Endothelial cell (in vitro differentiated cells): ENCODE measurements around the gene GSG1L. TPM values are rescaled to one million over a fixed set of nuclear protein-coding genes. Genes with fewer than 3 reads are reported as not detected.

Experiments used
- DNase-seq: peaks from one replicate; pipeline ENCODE4 v3.0.0; 2021; ENCODE audit warnings: low spot score
- H3K27ac Mint-ChIP-seq: one replicate; pipeline ENCODE4 v1.8.0; 2021; ENCODE audit warnings: mixed read lengths, inconsistent platforms; ENCODE audit not compliant: unreplicated experiment
- H3K27me3 Mint-ChIP-seq: one replicate; pipeline ENCODE4 v1.8.0; 2021; ENCODE audit warnings: mild to moderate bottlenecking, moderate library complexity, mixed read lengths, inconsistent platforms; ENCODE audit not compliant: unreplicated experiment
- H3K36me3 Mint-ChIP-seq: one replicate; pipeline ENCODE4 v1.8.0; 2021; ENCODE audit warnings: mild to moderate bottlenecking, low read depth, mixed read lengths, inconsistent platforms; ENCODE audit not compliant: unreplicated experiment
- H3K4me1 Mint-ChIP-seq: one replicate; pipeline ENCODE4 v1.8.0; 2021; ENCODE audit warnings: mild to moderate bottlenecking, mixed read lengths, inconsistent platforms; ENCODE audit not compliant: unreplicated experiment
- H3K4me3 Mint-ChIP-seq: one replicate; pipeline ENCODE4 v1.8.0; 2021; ENCODE audit warnings: mild to moderate bottlenecking, mixed read lengths, inconsistent platforms; ENCODE audit not compliant: unreplicated experiment
- H3K9me3 Mint-ChIP-seq: one replicate; pipeline ENCODE4 v1.8.0; 2021; ENCODE audit warnings: mixed read lengths, inconsistent platforms; ENCODE audit not compliant: unreplicated experiment
- total RNA-seq: library from RNA; stranded (reverse); fragmentation: NEBNext Ultra II Directional; extraction: Animal tissue kit (Norgen Biotek cat#: 25700); gene quantifications from one replicate; pipeline ENCODE4 v1.2.1, GENCODE V29; 2021; ENCODE audit not compliant: unreplicated experiment
- TF ChIP-seq, protein P1 (sequence below): fragments of 200-600 bp; sonication (generic); IDR thresholded peaks from one replicate; pipeline ENCODE4 v1.5.0; 2021; ENCODE audit warnings: antibody characterized with exemption; ENCODE audit not compliant: unreplicated experiment

GSG1L gene
- total RNA-seq, 1 donor from 2014 or later: 0.38 TPM

- Mint-ChIP-seq H3K27me3 (peaks cover 9% of the 10 kb centered on the region), H3K9me3 (no peaks in the 10 kb centered on the region), H3K36me3 (peaks cover 3% of the 10 kb centered on the region), H3K27ac (no peak overlapping the region), H3K4me1 (peaks cover 6% of the 10 kb centered on the region), H3K4me3 (no peak overlapping the region)
- DNase-seq: no peak
- TF ChIP-seq, protein P1, sequence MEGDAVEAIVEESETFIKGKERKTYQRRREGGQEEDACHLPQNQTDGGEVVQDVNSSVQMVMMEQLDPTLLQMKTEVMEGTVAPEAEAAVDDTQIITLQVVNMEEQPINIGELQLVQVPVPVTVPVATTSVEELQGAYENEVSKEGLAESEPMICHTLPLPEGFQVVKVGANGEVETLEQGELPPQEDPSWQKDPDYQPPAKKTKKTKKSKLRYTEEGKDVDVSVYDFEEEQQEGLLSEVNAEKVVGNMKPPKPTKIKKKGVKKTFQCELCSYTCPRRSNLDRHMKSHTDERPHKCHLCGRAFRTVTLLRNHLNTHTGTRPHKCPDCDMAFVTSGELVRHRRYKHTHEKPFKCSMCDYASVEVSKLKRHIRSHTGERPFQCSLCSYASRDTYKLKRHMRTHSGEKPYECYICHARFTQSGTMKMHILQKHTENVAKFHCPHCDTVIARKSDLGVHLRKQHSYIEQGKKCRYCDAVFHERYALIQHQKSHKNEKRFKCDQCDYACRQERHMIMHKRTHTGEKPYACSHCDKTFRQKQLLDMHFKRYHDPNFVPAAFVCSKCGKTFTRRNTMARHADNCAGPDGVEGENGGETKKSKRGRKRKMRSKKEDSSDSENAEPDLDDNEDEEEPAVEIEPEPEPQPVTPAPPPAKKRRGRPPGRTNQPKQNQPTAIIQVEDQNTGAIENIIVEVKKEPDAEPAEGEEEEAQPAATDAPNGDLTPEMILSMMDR: no peak
These were observed 216.4 kb downstream of the GSG1L start for GRCh38 chr16:27847030-27847550.

DNA sequence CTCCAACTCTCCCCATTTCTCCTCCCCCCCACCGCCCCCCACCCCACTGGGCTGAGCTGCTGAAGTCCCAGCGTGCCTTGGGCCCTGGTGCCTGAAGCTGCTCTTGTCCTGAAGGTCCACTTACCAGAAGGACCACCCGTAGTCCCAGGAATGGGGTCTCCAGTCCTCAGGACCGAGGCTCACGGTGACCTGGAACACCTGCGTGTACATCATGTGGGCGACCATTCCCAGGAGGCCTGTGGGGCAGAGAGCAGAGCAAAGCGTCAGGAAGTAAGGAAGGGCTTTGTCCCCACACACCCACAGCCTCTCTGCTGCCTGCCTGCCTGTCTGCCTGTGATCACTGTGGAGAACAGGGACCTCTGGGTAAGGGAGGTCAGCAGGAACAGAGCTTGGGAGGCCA, 218.7 kb downstream of the GSG1L start:
- Mint-ChIP-seq H3K27me3 (peaks cover 3% of the 10 kb centered on the region), H3K4me1 (peaks cover 6% of the 10 kb centered on the region), H3K4me3 (no peak overlapping the region), H3K9me3 (no peaks in the 10 kb centered on the region), H3K27ac (no peak overlapping the region), H3K36me3 (no peaks in the 10 kb centered on the region)
- TF ChIP-seq, protein P1: no peak
- DNase-seq: no peak

GRCh38 chr16:27843800-27844199, 219.7 kb downstream of the GSG1L start:
- no peak for DNase-seq
- H3K4me3 Mint-ChIP-seq: no peak overlapping the region
- peaks cover 5% of the 10 kb centered on the region for H3K27me3 Mint-ChIP-seq
- TF ChIP-seq, protein P1: no peak
- no peaks in the 10 kb centered on the region for H3K9me3 Mint-ChIP-seq
- no peaks in the 10 kb centered on the region for H3K36me3 Mint-ChIP-seq
- peaks cover 6% of the 10 kb centered on the region for H3K4me1 Mint-ChIP-seq
- no peak overlapping the region for H3K27ac Mint-ChIP-seq

- H3K4me1 Mint-ChIP-seq: peaks cover under 1% of the 10 kb centered on the region
- DNase-seq: no peak
- H3K36me3 Mint-ChIP-seq: no peaks in the 10 kb centered on the region
- TF ChIP-seq, protein P1: no peak
- peaks cover 5% of the 10 kb centered on the region for H3K27me3 Mint-ChIP-seq
- H3K9me3 Mint-ChIP-seq: no peaks in the 10 kb centered on the region
- H3K27ac Mint-ChIP-seq: no peak overlapping the region
- H3K4me3 Mint-ChIP-seq: no peak overlapping the region
These were observed 221.6 kb downstream of the GSG1L start for GRCh38 chr16:27841911-27842310.

DNA sequence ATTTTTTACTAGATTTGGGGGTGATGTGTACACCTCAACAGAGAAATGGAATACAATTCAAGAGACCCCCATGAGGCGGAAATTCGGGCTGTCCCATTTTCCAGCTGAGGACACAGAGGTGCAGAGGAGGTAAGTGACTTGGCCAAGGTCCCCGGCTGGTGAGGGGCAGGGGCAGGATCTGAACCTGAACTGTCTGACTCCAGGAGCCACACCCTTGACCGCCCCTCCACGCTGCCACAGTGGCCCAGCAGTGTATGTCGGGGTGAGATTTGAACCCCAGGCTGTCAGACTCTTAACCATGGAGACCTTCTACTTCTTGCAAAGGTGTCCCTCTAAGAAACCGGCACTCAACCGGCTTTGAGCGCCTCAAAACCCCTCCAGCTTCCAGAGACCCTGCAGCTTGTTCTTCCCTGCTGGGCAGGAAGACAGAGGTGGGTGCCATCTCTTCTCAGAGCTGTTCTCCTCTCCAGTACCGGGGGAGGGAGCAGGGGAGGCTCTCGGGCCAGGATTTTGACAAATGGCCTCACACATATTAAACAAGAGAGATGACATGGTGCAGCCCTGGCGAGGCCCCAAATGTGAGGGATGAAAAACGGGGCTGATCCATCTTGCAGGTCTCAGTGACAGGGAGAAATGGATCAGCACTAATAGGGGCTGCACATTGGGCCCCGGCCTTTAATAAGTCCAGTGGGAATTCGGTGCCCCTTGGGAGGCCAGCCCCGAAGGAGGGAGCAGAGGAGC, 222.3 kb downstream of the GSG1L start:
- Mint-ChIP-seq H3K27ac (no peak overlapping the region), H3K4me1 (no peaks in the 10 kb centered on the region), H3K36me3 (no peaks in the 10 kb centered on the region), H3K27me3 (peaks cover 5% of the 10 kb centered on the region), H3K4me3 (no peak overlapping the region), H3K9me3 (no peaks in the 10 kb centered on the region)
- DNase-seq: no peak
- TF ChIP-seq, protein P1: no peak
